ENCODE data around the gene BRD8.

- no peak for TF ChIP-seq POLR2AphosphoS5 (IDR thresholded peaks at IDR 0.05; ENCODE audit: borderline replicate concordance, low read depth, low read length)
- TF ChIP-seq EZH2 (IDR thresholded peaks at IDR 0.05): no peak
These were observed 29.6 kb downstream of the BRD8 start for GRCh38 chr5:138148811-138149210.
